Thyroid gland (tissue), 4 donors: ENCODE measurements around the gene YPEL1.

Experiments
- CTCF ChIP-seq, 6 experiments: fragments of 200-600 bp in 3 of 6; fragments of 450-650 bp in 3 of 6; sonication (generic) in 3 of 6; IDR thresholded peaks; one replicate each; pipeline ENCODE4 v1.5.1; 2016 to 2019; ENCODE audit warnings: antibody characterized with exemption in 6 of 6, mild to moderate bottlenecking in 2 of 6, inconsistent platforms in 1 of 6, moderate library complexity in 1 of 6
- POLR2A ChIP-seq, 2 donors: fragments of 450-650 bp; IDR thresholded peaks; one replicate each; pipeline ENCODE4 v1.6.1; 2017; ENCODE audit warnings: antibody characterized with exemption in 2 of 2, mild to moderate bottlenecking in 2 of 2, moderate library complexity in 1 of 2

GRCh38 chr22:21726650-21727049, 8.9 kb downstream of the YPEL1 start:
- TF ChIP-seq CTCF (IDR thresholded peaks at IDR 0.05) (no peak), POLR2A (IDR thresholded peaks at IDR 0.05) (no peak)
